H9 (cell line): Measurements from ENCODE around the gene SNN. TPM values are rescaled to one million over a fixed set of nuclear protein-coding genes. Genes with fewer than 3 reads are reported as not detected.

Source experiments
- DNase-seq: peaks from one replicate; pipeline ENCODE4 v3.0.0-alpha.2; 2017
- H2AFZ ChIP-seq: one replicate; pipeline ENCODE4 v1.6.1; 2013; ENCODE audit warnings: mild to moderate bottlenecking, low read length, control low read depth, moderate library complexity
- H2AK5ac ChIP-seq: 2 replicates; pipeline ENCODE4 v1.6.1; 2013; ENCODE audit warnings: low read length, control low read depth, mixed read lengths; ENCODE audit not compliant: insufficient read length
- H2BK120ac ChIP-seq: one replicate; pipeline ENCODE4 v1.6.1; 2013; ENCODE audit warnings: low read depth, mild to moderate bottlenecking, low read length, control low read depth, inconsistent platforms; ENCODE audit not compliant: poor library complexity, severe bottlenecking
- H2BK12ac ChIP-seq: 2 replicates; pipeline ENCODE4 v1.6.1; 2013; ENCODE audit warnings: low read length, control low read depth, mixed read lengths, low read depth; ENCODE audit not compliant: insufficient read length
- H2BK15ac ChIP-seq: 2 replicates; pipeline ENCODE4 v1.6.1; 2013; ENCODE audit warnings: low read depth, low read length, control low read depth
- H2BK20ac ChIP-seq: one replicate; pipeline ENCODE4 v1.6.1; 2013; ENCODE audit warnings: low read depth, mild to moderate bottlenecking, low read length, control low read depth, inconsistent platforms; ENCODE audit not compliant: poor library complexity, severe bottlenecking
- H2BK5ac ChIP-seq: 2 replicates; pipeline ENCODE4 v1.6.1; 2013; ENCODE audit warnings: low read length, control low read depth, mixed read lengths; ENCODE audit not compliant: insufficient read length
- H3K14ac ChIP-seq: 2 replicates; pipeline ENCODE4 v1.6.1; 2013; ENCODE audit warnings: low read length, control low read depth; ENCODE audit not compliant: insufficient read depth
- H3K18ac ChIP-seq: 2 replicates; pipeline ENCODE4 v1.6.1; 2013; ENCODE audit warnings: low read depth, mild to moderate bottlenecking, mixed read lengths, low read length, control low read depth; ENCODE audit not compliant: insufficient read length
- H3K23ac ChIP-seq: 2 replicates; pipeline ENCODE4 v1.6.1; 2013; ENCODE audit warnings: low read length, control low read depth, mixed read lengths, low read depth; ENCODE audit not compliant: insufficient read length
- H3K23me2 ChIP-seq: 2 replicates; pipeline ENCODE4 v1.6.1; 2013; ENCODE audit warnings: low read depth, mild to moderate bottlenecking, mixed read lengths, low read length, control low read depth; ENCODE audit not compliant: insufficient read length, poor library complexity, severe bottlenecking
- H3K27ac ChIP-seq: 2 replicates; pipeline ENCODE4 v1.5.1; 2013; ENCODE audit warnings: low read length, control low read depth, mixed read lengths, low read depth; ENCODE audit not compliant: insufficient read length
- H3K27me3 ChIP-seq: 2 replicates; pipeline ENCODE4 v1.6.1; 2013; ENCODE audit warnings: low read length, control low read depth, inconsistent platforms; ENCODE audit not compliant: insufficient read depth
- H3K4ac ChIP-seq: 2 replicates; pipeline ENCODE4 v1.6.1; 2013; ENCODE audit warnings: low read depth, mild to moderate bottlenecking, control low read depth, inconsistent platforms, low read length, moderate library complexity
- H3K4me1 ChIP-seq: 2 replicates; pipeline ENCODE4 v1.6.1; 2013; ENCODE audit warnings: low read length, control low read depth, inconsistent platforms; ENCODE audit not compliant: insufficient read depth
- H3K4me2 ChIP-seq: 2 replicates; pipeline ENCODE4 v1.6.1; 2013; ENCODE audit warnings: low read length, control low read depth, mixed read lengths; ENCODE audit not compliant: insufficient read length, insufficient read depth
- H3K56ac ChIP-seq: 2 replicates; pipeline ENCODE4 v1.6.1; 2013; ENCODE audit warnings: low read depth, mild to moderate bottlenecking, mixed read lengths, low read length, control low read depth; ENCODE audit not compliant: insufficient read length
- H3K79me1 ChIP-seq: 2 replicates; pipeline ENCODE4 v1.6.1; 2013; ENCODE audit warnings: low read depth, mild to moderate bottlenecking, moderate library complexity, low read length, control low read depth, inconsistent platforms; ENCODE audit not compliant: insufficient read depth, poor library complexity, severe bottlenecking
- H3K79me2 ChIP-seq: 2 replicates; pipeline ENCODE4 v1.6.1; 2013; ENCODE audit warnings: low read length, control low read depth, inconsistent platforms; ENCODE audit not compliant: insufficient read depth
- H3K9ac ChIP-seq: 2 replicates; pipeline ENCODE4 v1.6.1; 2013; ENCODE audit warnings: low read length, control low read depth, mixed read lengths; ENCODE audit not compliant: insufficient read length; ENCODE audit errors: extremely low read depth
- H3K9me3 ChIP-seq: one replicate; pipeline ENCODE4 v1.6.1; 2013; ENCODE audit warnings: low read depth, low read length, inconsistent platforms; ENCODE audit not compliant: control insufficient read depth
- H3T11ph ChIP-seq: one replicate; pipeline ENCODE4 v1.6.1; 2013; ENCODE audit warnings: mild to moderate bottlenecking, low read length, control low read depth, inconsistent platforms
- H4K20me1 ChIP-seq: one replicate; pipeline ENCODE4 v1.6.1; 2013; ENCODE audit not compliant: control insufficient read depth, insufficient read length, insufficient read depth
- H4K5ac ChIP-seq: 2 replicates; pipeline ENCODE4 v1.6.1; 2013; ENCODE audit warnings: low read depth, mild to moderate bottlenecking, mixed read lengths, low read length, control low read depth; ENCODE audit not compliant: insufficient read length
- H4K8ac ChIP-seq: replicated peaks from 2 replicates; pipeline ENCODE4 v1.6.1; 2013; ENCODE audit warnings: low read length, control low read depth, mixed read lengths, low read depth; ENCODE audit not compliant: insufficient read length
- H4K91ac ChIP-seq: 2 replicates; pipeline ENCODE4 v1.6.1; 2013; ENCODE audit warnings: low read depth, mild to moderate bottlenecking, moderate library complexity, mixed read lengths, low read length, control low read depth; ENCODE audit not compliant: insufficient read length
- H3K27ac Mint-ChIP-seq, 3 experiments: 2 replicates in 2 of 3; 3 replicates in 1 of 3; pipeline ENCODE4 v1.8.0; 2020 to 2021; ENCODE audit warnings: mixed read lengths in 3 of 3, mild to moderate bottlenecking in 1 of 3, moderate library complexity in 1 of 3
- H3K27me3 Mint-ChIP-seq: 2 replicates; pipeline ENCODE4 v1.8.0; 2021; ENCODE audit warnings: low read depth, mild to moderate bottlenecking, moderate library complexity, mixed read lengths
- H3K36me3 Mint-ChIP-seq, 3 experiments: 2 replicates in 2 of 3; 3 replicates in 1 of 3; pipeline ENCODE4 v1.8.0; 2020 to 2021; ENCODE audit warnings: low read depth in 3 of 3, mixed read lengths in 3 of 3; ENCODE audit not compliant: insufficient read depth in 1 of 3
- H3K4me1 Mint-ChIP-seq, 2 experiments: 2 replicates each; pipeline ENCODE4 v1.8.0; 2020; ENCODE audit warnings: mixed read lengths in 2 of 2
- H3K4me3 Mint-ChIP-seq, 2 experiments: 2 replicates in 1 of 2; 3 replicates in 1 of 2; pipeline ENCODE4 v1.8.0; 2020 to 2021; ENCODE audit warnings: mild to moderate bottlenecking in 2 of 2, mixed read lengths in 2 of 2, moderate library complexity in 1 of 2
- H3K9me3 Mint-ChIP-seq, 2 experiments: 2 replicates in 1 of 2; 3 replicates in 1 of 2; pipeline ENCODE4 v1.8.0; 2020; ENCODE audit warnings: mild to moderate bottlenecking in 2 of 2, mixed read lengths in 2 of 2, moderate library complexity in 1 of 2
- CTCF ChIP-seq: fragments of 200-600 bp; sonication (generic); conservative IDR thresholded peaks from 3 replicates; pipeline ENCODE4 v1.8.0; 2021; ENCODE audit warnings: antibody characterized with exemption, mild to moderate bottlenecking
- WGBS: extraction: QIAGEN DNeasy Blood & Tissue Kit; methylation state at CpG from one replicate; pipeline ENCODE4 v1.1.7; 2013; ENCODE audit warnings: missing lambda C conversion rate, low lambda C conversion rate, mixed read lengths; ENCODE audit not compliant: insufficient read length; ENCODE audit errors: extremely low coverage; 5-methylcytosine and 5-hydroxymethylcytosine counted together
- total RNA-seq: library from RNA; stranded (reverse); gene quantifications from 2 replicates; pipeline ENCODE4 v1.2.1, GENCODE V29; 2021

The SNN gene
- total RNA-seq, 1 experiment from 2014 or later = 44.2 TPM

- H3K4me2 ChIP-seq = no peak overlapping the region
- no peaks in the 10 kb centered on the region for H4K20me1 ChIP-seq
- H3K56ac ChIP-seq = no peak overlapping the region
- no CpG with 5 or more reads among the region's 12 CpGs for WGBS
- no peak overlapping the region for H4K91ac ChIP-seq
- DNase-seq = no peak
- no peak overlapping the region for H4K5ac ChIP-seq
- H3T11ph ChIP-seq = no peak overlapping the region
- H2BK120ac ChIP-seq = no peak overlapping the region
- H3K4ac ChIP-seq = no peak overlapping the region
- no peaks in the 10 kb centered on the region for H3K23me2 ChIP-seq
- no peak overlapping the region for H2AFZ ChIP-seq
- H2AK5ac ChIP-seq = no peak overlapping the region
- no peak overlapping the region for H3K23ac ChIP-seq
- Mint-ChIP-seq H3K27ac (no peak overlapping the region), H3K36me3 (no peaks in the 10 kb centered on the region), H3K27me3 (peaks cover 1% of the 10 kb centered on the region; the same call in 1 of the 2 replicates), H3K4me1 (peaks cover 16 to 22% of the 10 kb centered on the region in 2 experiments), H3K9me3 (no peaks in the 10 kb centered on the region), H3K4me3 (no peak overlapping the region)
- no peak overlapping the region for H2BK20ac ChIP-seq
- H2BK15ac ChIP-seq = no peak overlapping the region
- H2BK12ac ChIP-seq = no peak overlapping the region
- H3K9ac ChIP-seq = no peak overlapping the region
- peaks cover 6% of the 10 kb centered on the region; the same call in 1 of the 2 replicates for H3K4me1 ChIP-seq
- H3K18ac ChIP-seq = no peak overlapping the region
- TF ChIP-seq CTCF = no peak
- no peak overlapping the region for H4K8ac ChIP-seq
- no peaks in the 10 kb centered on the region for H3K79me2 ChIP-seq
- no peak overlapping the region for H2BK5ac ChIP-seq
- H3K14ac ChIP-seq = no peak overlapping the region
- H3K27ac ChIP-seq = no peak overlapping the region
- H3K9me3 ChIP-seq = no peaks in the 10 kb centered on the region
- no peaks in the 10 kb centered on the region for H3K79me1 ChIP-seq
- H3K27me3 ChIP-seq = no peaks in the 10 kb centered on the region
Observed at GRCh38 chr16:11660565-11660964, 7.7 kb upstream of the SNN start.
